Testis (tissue), 2 donors: ENCODE results near the gene GTPBP6.

Source experiments
- POLR2A ChIP-seq: fragments of 450-650 bp; IDR thresholded peaks from one replicate; pipeline ENCODE4 v1.6.1; 2017; ENCODE audit warnings: antibody characterized with exemption, mild to moderate bottlenecking, moderate library complexity
- TF ChIP-seq, protein P1 (sequence below), 3 experiments: fragments of 450-650 bp in 2 of 3; fragments of 200-600 bp in 1 of 3; sonication (generic) in 1 of 3; IDR thresholded peaks; one replicate each; pipeline ENCODE4 v1.5.1; 2016 to 2019; ENCODE audit warnings: antibody characterized with exemption in 3 of 3, mild to moderate bottlenecking in 2 of 3, moderate library complexity in 1 of 3

DNA sequence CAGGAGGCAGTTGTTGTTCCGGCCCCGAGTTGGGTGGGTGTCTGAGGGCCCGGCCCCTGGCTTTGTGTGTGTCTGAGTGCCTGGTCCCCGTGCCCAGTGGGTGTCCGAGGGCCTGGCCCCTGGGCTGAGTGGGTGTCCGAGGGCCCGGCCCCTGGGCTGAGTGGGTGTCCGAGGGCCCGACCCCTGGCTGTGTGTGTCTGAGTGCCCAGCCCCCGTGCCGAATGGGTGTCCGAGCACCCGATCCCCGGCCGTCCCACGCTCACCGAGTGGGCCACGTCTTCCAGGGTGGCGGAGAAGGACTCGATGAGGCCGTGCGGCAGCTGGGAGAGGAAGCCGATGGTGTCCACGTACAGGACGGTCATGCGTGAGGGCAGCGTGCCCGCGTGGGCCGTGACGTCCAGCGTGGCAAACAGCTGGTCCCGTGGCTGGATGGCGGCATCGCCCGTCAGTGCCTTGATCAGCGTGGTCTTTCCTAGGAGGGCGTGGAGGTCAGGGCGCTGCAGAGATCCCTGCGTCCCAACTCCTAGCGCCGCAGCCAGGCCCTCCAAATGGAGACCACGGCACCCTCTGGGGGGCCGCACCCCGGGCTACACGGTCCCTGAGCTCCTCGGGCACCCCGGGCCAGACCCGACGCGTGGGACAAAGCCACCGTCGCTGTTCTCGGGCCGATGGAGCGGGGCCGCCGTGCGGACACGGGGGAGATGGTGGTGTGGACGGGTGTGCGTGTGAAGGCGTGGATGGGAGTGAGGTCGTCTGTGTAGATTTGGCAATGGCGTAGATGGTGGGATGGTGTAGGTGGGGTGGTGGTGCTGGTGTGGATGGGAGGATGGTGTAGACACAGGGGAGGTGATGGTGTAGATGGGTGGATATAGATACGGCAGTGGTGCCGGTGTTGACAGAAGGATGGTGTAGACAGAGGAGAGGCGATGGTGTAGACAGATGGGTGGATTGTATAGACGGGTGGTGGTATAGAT, 7.2 kb downstream of the GTPBP6 start:
- TF ChIP-seq, protein P1, sequence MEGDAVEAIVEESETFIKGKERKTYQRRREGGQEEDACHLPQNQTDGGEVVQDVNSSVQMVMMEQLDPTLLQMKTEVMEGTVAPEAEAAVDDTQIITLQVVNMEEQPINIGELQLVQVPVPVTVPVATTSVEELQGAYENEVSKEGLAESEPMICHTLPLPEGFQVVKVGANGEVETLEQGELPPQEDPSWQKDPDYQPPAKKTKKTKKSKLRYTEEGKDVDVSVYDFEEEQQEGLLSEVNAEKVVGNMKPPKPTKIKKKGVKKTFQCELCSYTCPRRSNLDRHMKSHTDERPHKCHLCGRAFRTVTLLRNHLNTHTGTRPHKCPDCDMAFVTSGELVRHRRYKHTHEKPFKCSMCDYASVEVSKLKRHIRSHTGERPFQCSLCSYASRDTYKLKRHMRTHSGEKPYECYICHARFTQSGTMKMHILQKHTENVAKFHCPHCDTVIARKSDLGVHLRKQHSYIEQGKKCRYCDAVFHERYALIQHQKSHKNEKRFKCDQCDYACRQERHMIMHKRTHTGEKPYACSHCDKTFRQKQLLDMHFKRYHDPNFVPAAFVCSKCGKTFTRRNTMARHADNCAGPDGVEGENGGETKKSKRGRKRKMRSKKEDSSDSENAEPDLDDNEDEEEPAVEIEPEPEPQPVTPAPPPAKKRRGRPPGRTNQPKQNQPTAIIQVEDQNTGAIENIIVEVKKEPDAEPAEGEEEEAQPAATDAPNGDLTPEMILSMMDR (IDR thresholded peaks at IDR 0.05) = no peak
- no peak for TF ChIP-seq POLR2A
